ENCODE data around the gene TBCA.

The TBCA gene

GRCh38 chr5:77641963-77642737, 134.0 kb downstream of the TBCA start:
- peak; percentile 13 for DNase-seq

GRCh38 chr5:77641397-77641943, 134.7 kb downstream of the TBCA start:
- peak; percentile 50 for DNase-seq

Data from DMS53 (cell line).